GM19452 (cell line): Measurements from ENCODE around the gene POP4.
"Not testable (repeated sequence)": the region's sequence is repeated elsewhere in the genome, so short reads cannot be mapped to it uniquely, and the experiment has no call there.

Experiments used
- ATAC-seq: cut with Tn5 transposase; IDR thresholded peaks from one replicate; pipeline ENCODE4 v1.9.1; 2021; ENCODE audit not compliant: unreplicated experiment

POP4 gene

GRCh38 chr19:29605653-29606419 lies at the start of gene POP4:
POP4 (plus strand) TSS chr19:29606283; CDS start chr19:29606319, 36 bp downstream.
- peak; percentile 52 for ATAC-seq

- ATAC-seq: not testable (repeated sequence)
These were observed 47.0 kb upstream of the POP4 start for GRCh38 chr19:29559110-29559509.

GRCh38 chr19:29559743-29560142 lies 46.3 kb upstream of the POP4 start:
- ATAC-seq: no peak

GRCh38 chr19:29560313-29561075 lies 45.6 kb upstream of the POP4 start:
- no peak for ATAC-seq

GRCh38 chr19:29561601-29562000 lies 44.5 kb upstream of the POP4 start:
- no peak for ATAC-seq

- ATAC-seq: no peak
These were observed 43.5 kb upstream of the POP4 start for GRCh38 chr19:29562299-29563297.

GRCh38 chr19:29563486-29564101 lies 42.5 kb upstream of the POP4 start:
- ATAC-seq: no peak

GRCh38 chr19:29564574-29565005 lies 41.5 kb upstream of the POP4 start:
- ATAC-seq: no peak

- no peak for ATAC-seq
These were observed 40.9 kb upstream of the POP4 start for GRCh38 chr19:29565171-29565570.

- ATAC-seq: no peak
These were observed 39.5 kb upstream of the POP4 start for GRCh38 chr19:29566496-29567054.

- ATAC-seq: no peak
These were observed 38.6 kb upstream of the POP4 start for GRCh38 chr19:29567366-29567915.

- no peak for ATAC-seq
These were observed 37.8 kb upstream of the POP4 start for GRCh38 chr19:29568036-29569025.

GRCh38 chr19:29569038-29569911 lies 36.8 kb upstream of the POP4 start:
- ATAC-seq: no peak

GRCh38 chr19:29571181-29571580 lies 34.9 kb upstream of the POP4 start:
- no peak for ATAC-seq

GRCh38 chr19:29573486-29573885 lies 32.6 kb upstream of the POP4 start:
- ATAC-seq: no peak

- no peak for ATAC-seq
These were observed 31.6 kb upstream of the POP4 start for GRCh38 chr19:29574510-29574909.

- no peak for ATAC-seq
These were observed 30.0 kb upstream of the POP4 start for GRCh38 chr19:29576046-29576606.
